Lower leg skin (tissue), 4 donors: ENCODE measurements around the gene SSH2. TPM values are rescaled to one million over a fixed set of nuclear protein-coding genes. Genes with fewer than 3 reads are reported as not detected.
"Not testable (repeated sequence)": the region's sequence is repeated elsewhere in the genome, so short reads cannot be mapped to it uniquely, and the experiment has no call there.

Source experiments
- DNase-seq, 2 donors: peaks; one replicate each; pipeline ENCODE4 v3.0.0-alpha.2; 2019; ENCODE audit warnings: low spot score in 2 of 2
- H3K4me3 ChIP-seq: fragments of 200-600 bp; sonication (generic); 2 replicates; pipeline ENCODE4 v1.5.1; 2017; ENCODE audit warnings: mild to moderate bottlenecking, low read depth; ENCODE audit not compliant: poor library complexity, severe bottlenecking
- CTCF ChIP-seq, 3 donors: fragments of 450-650 bp; IDR thresholded peaks; one replicate each; pipeline ENCODE4 v1.5.1; 2016; ENCODE audit warnings: antibody characterized with exemption in 3 of 3, mild to moderate bottlenecking in 3 of 3, moderate library complexity in 2 of 3
- POLR2A ChIP-seq, 2 donors: fragments of 450-650 bp; IDR thresholded peaks; one replicate each; pipeline ENCODE4 v1.6.1; 2016 to 2017; ENCODE audit warnings: antibody characterized with exemption in 2 of 2, mild to moderate bottlenecking in 1 of 2, moderate library complexity in 1 of 2
- WGBS, 2 donors: methylation state at CpG; one replicate each; pipeline ENCODE4 v1.1.5; 2018; 5-methylcytosine and 5-hydroxymethylcytosine counted together
- intact Hi-C: fragments of 100-400 bp; cut with DNase I; formaldehyde crosslinking; loops from one replicate; pipeline ENCODE4 v1.15.0; 2023; ENCODE audit warnings: low total_unique reads
- total RNA-seq, 4 donors: library from RNA; depleted of rRNA; stranded (reverse); fragments of >200 nt; gene quantifications; one replicate each; pipeline ENCODE4 v1.1.0, GENCODE V29; 2016

The SSH2 gene
- total RNA-seq, 4 donors from 2014 or later, result 10.0 to 20.3 (median 15.3) TPM

- no peak for DNase-seq
- no peak for TF ChIP-seq POLR2A (IDR thresholded peaks at IDR 0.05)
- TF ChIP-seq CTCF (IDR thresholded peaks at IDR 0.05), result no peak
- H3K4me3 ChIP-seq, result no peak overlapping the region
- WGBS, 2 donors, result 84 to 88% methylated on average over 2 of the region's 2 CpGs
- intact Hi-C loops, result no loop called here
These were observed 26.6 kb downstream of the SSH2 start for GRCh38 chr17:29903471-29903870.

GRCh38 chr17:29897136-29897535 is 32.9 kb downstream of the SSH2 start:
- WGBS, 2 donors, result 91 to 95% methylated on average over 4 of the region's 4 CpGs
- intact Hi-C loops, H3K4me3 ChIP-seq, DNase-seq: not testable (repeated sequence)

GRCh38 chr17:29892201-29892600 is 37.8 kb downstream of the SSH2 start:
- intact Hi-C loops, result no loop called here
- TF ChIP-seq POLR2A (IDR thresholded peaks at IDR 0.05), result no peak
- TF ChIP-seq CTCF (IDR thresholded peaks at IDR 0.05), result no peak
- no peak for DNase-seq
- no peak overlapping the region for H3K4me3 ChIP-seq

GRCh38 chr17:29891131-29891530 is 38.9 kb downstream of the SSH2 start:
- TF ChIP-seq CTCF (IDR thresholded peaks at IDR 0.05), result no peak
- no peak for TF ChIP-seq POLR2A (IDR thresholded peaks at IDR 0.05)
- intact Hi-C loops, result no loop called here
- WGBS, 2 donors, result 89 to 94% methylated on average over 1 of the region's 1 CpG
- H3K4me3 ChIP-seq, result no peak overlapping the region
- no peak for DNase-seq

- intact Hi-C loops, result no loop called here
- TF ChIP-seq POLR2A (IDR thresholded peaks at IDR 0.05) (no peak), CTCF (IDR thresholded peaks at IDR 0.05) (no peak)
- 77 to 82% methylated on average over 3 of the region's 3 CpGs for WGBS, 2 donors
- DNase-seq, result no peak
- no peak overlapping the region for H3K4me3 ChIP-seq
These were observed 44.9 kb downstream of the SSH2 start for GRCh38 chr17:29885031-29885640.

GRCh38 chr17:29883497-29883896 is 46.5 kb downstream of the SSH2 start:
- intact Hi-C loops, result no loop called here
- no peak for DNase-seq
- TF ChIP-seq CTCF (IDR thresholded peaks at IDR 0.05), result no peak
- TF ChIP-seq POLR2A (IDR thresholded peaks at IDR 0.05), result no peak
- H3K4me3 ChIP-seq, result no peak overlapping the region
